ENCODE measurements around the gene TMEM179B.
"Not testable (repeated sequence)": the region's sequence is repeated elsewhere in the genome, so short reads cannot be mapped to it uniquely, and the experiment has no call there.

Gene TMEM179B

DNA sequence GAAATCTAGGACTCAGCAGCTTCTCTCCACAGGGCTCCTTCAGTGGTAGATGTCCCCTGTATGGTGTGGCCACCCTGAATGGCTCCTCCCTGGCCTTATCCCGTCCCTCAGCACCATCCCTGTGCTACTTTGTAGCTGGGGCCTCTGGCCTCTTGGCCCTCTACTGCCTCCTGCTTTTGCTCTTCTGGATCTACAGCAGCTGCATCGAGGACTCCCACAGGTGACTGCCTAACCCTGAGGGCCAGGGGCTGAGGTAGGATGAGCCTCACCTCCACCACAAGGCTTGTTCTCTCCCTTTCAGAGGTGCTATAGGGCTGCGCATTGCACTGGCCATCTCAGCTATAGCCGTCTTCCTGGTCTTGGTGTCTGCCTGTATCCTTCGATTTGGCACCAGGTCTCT, 1.8 kb downstream of the TMEM179B start:
- in situ Hi-C loops (cut with MboI; ENCODE audit: low sequenced_read_pairs), result no loop called here

DNA sequence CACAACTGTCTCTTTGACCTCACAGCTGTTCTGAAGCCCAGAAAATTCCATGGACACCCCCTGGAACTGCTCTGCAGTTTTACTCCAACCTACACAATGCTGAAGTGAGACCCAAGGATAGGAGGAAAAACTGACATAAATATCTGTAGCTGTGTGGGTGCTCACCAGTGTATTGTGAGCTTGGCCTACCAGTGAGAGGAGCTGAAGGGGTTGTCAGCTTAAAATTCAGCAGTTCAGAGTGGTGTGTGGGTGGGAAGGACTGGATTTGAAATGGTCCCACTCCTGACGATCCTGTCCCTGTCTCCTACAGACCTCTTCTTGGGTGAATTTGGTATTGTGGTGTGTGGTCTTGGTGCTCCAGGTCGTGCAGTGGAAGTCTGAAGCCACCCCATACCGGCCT, 2.4 kb downstream of the TMEM179B start:
- in situ Hi-C loops (cut with MboI; ENCODE audit: low sequenced_read_pairs), result no loop called here

DNA sequence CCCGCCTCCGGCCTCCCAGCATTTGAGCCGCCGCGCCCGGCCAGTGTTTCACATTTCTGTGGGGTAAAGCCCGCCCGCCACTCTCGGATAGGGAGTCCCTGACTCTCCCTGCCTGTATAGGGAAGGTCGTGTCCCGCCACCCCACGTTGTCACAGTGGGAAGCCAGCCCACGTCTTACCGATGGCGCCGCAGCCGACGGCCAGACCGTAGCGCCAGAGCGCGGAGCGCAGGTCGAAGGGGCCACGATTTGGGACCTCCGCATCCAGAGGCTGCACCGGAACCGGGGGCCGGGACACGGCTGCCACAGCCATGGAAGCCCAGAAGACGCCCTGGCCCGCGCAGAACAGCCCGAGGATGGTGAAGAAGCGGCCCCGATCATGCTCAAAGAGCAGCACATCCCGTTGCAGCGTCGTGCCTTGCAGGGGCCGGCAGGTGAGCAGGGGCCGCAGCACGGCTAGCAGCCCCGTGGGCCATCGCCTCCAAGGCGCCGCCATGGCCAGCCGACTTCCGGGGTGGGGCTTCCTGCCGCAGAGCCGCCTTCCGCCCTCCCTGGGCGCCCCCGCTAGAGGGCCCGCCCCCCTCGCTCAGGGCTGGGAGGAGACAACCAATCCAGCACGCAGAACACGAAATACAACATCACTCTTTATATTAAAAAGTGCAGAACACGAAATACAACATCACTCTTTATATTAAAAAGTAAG, 4.4 kb downstream of the TMEM179B start, which contains the start of gene TMEM223:
Gene TMEM223 (minus strand): TSS at position 506 of the 701 bp plus-strand sequence. CDS start 12 bp downstream, at position 494.
- in situ Hi-C loops (cut with MboI; ENCODE audit: low sequenced_read_pairs), result no loop called here

DNA sequence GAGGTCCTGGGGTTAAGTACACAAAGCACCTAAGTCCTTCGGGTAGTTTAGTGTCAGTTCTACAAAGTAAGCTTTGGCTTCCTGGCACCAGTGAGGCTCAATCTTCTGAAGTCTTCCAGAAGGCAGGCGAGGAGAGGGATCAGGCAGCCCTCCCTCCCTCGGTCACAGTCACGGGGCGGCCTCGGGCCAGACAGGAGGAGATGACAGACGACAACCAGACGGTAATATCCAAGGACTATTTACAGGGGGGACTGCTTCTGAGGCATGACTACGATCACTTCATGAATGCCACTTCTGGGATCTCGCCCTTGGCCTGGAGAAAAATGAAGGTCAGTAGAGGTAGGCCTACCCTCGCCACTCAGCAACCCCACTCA, 5.0 kb downstream of the TMEM179B start:
- in situ Hi-C loops (cut with MboI; ENCODE audit: low sequenced_read_pairs), result no loop called here

DNA sequence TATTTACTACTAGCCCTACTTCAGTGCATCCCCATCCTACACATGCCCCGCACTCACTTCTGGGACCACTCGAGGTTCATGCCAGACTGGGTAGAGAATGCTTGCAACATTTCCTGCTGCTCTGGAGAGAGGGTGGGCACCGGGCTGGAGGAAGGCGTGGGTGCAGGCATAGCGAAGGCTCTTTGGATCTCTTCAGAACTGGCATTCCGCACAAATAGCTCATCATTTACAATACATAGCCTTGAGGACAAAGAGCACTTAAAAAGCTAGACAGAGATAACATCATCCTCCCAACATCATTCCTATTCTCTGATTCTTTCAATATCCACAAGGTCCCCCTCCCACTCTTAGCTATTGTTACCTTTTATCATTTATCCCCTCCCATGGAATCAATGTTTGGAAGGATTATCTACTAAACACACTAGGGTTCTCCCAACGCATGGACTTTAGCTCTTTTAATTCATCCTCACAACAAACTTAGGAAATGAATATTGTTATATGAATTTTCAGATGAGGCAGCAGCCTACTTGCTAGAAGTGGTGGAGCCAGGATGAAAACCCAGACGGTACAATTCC, 7.1 kb downstream of the TMEM179B start:
- in situ Hi-C loops (cut with MboI; ENCODE audit: low sequenced_read_pairs), result no loop called here

DNA sequence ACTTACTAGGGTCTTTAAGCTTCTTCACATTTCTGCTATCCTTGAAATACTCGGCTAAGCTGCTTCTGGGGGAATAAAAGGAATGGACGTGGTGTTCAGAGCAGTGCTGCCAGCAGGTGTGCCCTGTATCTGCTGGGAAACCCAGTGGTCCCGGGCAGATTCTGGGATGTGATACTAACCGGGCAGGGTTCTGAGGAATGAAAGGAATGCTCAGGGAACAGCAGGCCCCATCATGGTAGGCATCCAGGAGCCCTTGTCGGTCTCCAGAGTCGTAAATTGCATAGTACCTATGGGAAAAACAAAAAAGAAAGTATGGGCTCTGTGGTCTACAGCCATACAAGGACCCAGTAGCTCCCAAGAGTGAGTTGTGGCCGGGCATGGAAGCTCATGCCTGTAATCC, 9.1 kb downstream of the TMEM179B start:
- in situ Hi-C loops (cut with MboI; ENCODE audit: low sequenced_read_pairs), result no loop called here

DNA sequence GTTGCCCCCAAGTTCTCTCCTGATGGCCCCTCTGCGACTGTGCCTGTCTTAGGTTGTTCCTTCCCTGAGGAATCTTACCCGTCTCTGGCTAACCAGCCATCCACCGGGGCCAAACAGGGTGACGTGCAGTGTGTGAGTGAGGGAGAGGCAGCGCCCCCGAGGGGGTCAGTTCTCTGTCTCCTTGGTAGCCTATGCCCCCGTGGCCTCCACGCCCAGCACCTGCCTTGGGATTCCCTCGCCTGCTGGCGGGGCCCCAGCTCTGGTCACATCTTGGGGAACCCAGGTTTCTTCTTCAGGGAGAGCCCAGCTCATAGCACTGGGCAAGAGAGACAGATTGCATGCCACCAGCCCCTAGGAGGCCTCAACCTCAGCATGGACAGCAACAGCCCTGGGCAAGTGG, 12.3 kb downstream of the TMEM179B start:
- in situ Hi-C loops (cut with MboI; ENCODE audit: low sequenced_read_pairs), result no loop called here

DNA sequence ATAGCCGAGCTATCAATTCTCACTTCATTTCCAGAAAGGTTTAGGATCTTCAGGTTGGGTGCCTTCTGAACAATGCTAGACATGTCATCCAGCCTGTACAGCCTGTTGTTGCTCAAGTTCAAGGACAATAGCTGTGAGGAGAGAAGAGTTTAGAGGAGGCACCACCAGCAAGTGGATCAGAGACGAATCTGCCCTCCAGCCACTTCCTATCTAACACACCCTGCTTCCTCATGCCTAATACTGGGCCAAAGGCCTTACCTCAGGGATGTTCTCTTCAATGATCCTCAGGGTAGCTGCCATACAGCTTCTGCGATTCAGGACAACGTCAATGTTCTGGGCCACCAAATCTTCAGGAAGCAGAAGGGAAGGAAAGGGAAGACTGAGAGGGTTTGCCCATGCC, 13.9 kb downstream of the TMEM179B start:
- in situ Hi-C loops (cut with MboI; ENCODE audit: low sequenced_read_pairs), result no loop called here

DNA sequence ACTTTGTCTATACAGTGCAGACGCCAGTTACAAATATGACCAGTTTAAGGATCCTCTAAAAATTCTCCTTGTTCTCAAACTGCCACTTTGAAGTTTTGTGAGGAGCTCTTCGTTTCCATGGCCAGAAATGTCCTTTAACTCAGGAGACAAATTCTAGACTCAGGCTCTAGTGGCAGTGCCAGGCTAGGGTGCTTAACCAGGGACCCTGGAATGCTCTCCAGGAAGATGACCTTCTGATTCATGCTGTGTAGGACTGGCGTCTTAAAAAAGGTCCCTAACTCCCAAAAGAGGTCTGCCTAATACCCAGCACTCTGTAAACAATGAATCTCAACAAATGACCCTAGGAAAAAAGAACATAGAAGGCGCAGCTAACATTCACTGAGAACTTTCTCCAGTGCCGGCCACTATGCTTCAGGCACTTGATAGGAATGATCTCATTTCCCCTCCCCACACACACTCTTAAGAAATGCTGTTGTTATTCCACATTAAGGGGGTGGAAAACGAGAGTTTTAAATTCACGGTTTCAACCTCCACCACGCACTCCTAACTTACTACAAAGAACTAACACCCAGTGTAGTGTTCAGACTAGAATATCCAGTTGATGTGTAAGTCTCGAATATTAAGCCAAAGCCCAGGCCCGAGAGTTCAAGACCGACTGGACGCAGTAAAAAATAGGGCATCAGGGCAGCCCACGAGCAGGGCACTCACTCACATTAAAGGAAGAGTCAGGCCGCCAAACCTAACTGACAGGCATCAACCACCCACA, 17.3 kb downstream of the TMEM179B start:
- in situ Hi-C loops (cut with MboI; ENCODE audit: low sequenced_read_pairs), result no loop called here

DNA sequence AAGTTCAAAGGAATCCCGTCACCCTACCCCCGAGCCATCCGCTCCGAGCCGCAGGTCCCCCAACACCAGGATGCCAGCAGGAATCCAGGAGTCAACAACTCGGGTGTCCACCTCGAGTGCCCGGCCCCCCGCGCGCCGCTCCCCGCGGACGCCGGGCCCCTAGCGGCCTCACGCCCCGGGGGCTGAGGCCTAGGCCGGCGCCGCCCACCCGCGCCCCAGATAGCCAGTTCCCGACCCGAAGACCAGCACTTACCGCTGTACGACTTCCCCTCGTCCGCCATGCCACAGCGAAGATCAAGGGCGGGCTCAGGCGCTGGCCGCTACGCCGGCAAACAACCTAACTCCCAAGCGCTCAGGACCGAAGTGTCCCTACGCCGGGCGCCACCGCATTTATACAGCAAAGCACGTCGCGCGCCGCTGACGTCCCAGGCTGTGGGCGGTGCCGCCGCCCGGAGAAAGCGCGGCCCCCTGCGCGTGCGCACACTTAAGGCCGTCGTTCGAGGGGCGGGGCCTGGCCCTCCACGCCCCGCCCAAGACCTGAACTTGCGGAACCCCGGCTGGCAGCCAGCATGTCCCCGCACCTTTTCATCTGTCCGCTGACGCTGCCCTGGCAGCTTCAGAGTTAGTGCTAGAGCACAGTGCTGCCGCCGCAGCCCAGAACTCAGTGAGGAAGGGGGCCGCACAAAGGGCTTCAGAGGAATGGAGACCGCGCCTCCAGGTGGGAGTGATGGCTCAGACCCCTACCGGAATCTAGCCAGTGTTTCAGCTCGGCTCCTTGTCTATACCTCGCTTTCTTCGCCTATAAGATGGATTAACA, 18.1 kb downstream of the TMEM179B start, which contains the start of gene NXF1:
Gene NXF1 (minus strand): TSS at position 365 of the 817 bp plus-strand sequence. CDS start 84 bp downstream, at position 281.
- in situ Hi-C loops (cut with MboI; ENCODE audit: low sequenced_read_pairs), result no loop called here

DNA sequence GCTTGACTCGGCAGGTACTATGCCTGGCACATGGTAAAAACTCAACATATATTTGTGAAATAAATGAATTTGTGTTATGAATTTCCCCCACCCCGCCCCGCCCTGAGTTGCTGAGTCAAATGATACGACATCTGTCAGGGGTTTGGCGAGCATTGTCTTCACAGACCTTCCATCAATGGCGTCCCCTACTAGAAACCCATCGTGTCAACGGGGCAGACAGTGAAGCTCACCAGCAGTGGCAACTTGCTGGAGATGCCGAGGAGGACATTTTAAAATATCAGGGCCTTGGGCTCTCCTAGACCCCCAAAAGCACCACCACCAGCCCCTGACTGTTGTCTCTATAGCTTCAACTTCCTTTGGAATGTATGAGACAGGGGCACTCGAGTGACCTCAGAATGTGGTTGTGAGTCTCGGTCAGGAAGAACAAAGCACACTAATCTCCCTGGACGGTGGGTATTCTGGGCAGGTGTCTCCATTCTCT, 18.8 kb downstream of the TMEM179B start:
- in situ Hi-C loops (cut with MboI; ENCODE audit: low sequenced_read_pairs), result no loop called here

DNA sequence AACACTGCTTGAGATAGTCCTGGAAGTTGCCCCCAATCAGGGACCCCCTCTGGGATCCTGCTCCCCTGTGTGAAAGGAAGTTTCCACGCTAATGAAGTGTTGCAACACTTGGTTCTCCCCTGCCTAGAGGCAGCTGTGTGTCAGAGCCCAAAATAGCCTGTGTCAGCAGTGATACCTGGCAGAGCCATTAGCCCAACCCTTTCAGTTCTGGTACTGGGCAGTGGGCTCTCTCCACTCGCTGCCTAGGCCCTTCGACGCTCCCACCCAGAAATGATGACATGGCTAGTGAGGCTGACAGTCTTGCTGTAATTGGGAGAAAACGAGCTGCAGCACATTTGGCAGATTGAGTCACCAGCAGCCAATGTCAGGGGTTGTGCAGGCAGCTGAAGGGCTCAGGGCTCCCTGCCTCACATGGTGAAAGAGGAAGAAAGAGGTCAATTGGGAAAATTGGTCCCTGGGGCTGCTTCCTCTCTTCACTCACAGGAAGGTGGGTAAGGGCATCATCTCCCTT, 19.5 kb downstream of the TMEM179B start:
- in situ Hi-C loops (cut with MboI; ENCODE audit: low sequenced_read_pairs), result no loop called here

DNA sequence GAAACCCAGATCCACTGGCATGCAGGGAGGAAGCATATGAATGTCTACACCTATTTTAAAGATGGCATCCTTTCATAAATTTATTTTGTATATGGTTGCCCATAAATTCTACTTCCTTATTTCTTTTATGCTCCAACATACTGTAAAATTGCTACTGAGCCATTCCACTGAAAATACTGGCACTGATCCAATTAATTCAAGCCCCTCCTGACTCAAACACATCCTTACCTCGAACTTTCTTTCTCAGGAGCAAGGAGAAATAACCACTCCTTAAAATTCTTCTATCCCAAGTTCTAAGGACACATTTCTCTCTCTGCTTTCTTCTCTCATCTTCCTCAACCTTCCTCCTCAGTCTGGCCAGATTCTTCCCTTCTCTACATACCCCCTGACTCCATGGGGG, 23.5 kb downstream of the TMEM179B start:
- in situ Hi-C loops (cut with MboI; ENCODE audit: low sequenced_read_pairs), result no loop called here

DNA sequence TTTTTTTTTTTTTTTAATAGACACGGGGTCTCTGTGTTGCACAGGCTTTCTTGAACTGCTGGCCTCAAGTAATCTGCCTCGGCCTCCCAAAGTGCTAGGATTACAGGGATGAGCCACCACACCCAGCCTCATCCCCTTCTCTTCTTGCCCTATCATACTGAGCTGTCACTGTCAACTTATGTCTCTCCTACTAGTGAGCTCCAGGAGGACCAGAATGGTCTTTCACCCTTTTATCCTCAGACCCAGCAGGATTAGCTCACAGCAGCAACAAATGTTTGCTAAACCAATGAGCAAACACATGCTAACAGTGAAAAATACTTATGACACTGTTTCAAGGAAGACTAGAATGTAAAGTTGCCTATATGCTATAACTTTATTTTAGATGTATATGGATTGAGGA, 24.5 kb downstream of the TMEM179B start:
- in situ Hi-C loops (cut with MboI; ENCODE audit: low sequenced_read_pairs), result no loop called here

DNA sequence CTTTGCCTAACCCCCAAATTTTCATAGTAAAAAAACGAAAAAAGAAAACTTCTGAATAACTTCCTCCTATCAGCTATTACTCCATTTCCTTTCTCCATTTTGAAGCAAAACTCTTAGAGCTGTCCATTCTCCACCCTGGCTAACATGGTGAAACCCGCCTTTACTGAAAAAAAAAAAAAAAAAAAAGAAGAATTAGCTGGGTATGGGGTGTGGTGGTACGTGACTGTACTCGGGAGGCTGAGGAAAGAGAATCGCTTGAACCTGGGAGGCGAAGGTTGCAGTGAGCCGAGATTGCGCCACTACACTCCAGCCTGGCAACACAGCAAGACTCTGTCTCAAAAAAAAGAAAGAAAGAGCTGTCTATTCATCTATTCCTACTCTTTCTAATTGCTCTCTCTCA, 29.4 kb downstream of the TMEM179B start:
- in situ Hi-C loops (cut with MboI; ENCODE audit: low sequenced_read_pairs), result no loop called here

DNA sequence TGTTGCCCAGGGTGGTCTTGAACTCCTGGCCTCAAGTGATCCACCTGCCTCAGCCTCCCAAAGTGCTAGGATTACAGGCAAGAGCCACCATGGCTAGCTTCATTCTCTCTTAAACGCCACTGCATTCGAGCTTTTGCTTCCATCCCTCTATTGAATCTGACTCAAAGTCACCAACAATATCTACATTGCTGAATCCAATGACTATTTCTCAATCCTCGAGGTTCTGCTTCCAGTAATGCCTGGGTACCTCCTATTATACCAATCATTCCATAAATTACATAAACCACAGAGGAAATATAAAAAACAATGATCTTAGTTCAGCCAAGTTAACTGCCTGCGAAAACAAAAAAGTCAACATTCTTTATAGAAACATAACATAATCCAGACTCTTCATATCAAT, 29.9 kb downstream of the TMEM179B start:
- in situ Hi-C loops (cut with MboI; ENCODE audit: low sequenced_read_pairs), result no loop called here

DNA sequence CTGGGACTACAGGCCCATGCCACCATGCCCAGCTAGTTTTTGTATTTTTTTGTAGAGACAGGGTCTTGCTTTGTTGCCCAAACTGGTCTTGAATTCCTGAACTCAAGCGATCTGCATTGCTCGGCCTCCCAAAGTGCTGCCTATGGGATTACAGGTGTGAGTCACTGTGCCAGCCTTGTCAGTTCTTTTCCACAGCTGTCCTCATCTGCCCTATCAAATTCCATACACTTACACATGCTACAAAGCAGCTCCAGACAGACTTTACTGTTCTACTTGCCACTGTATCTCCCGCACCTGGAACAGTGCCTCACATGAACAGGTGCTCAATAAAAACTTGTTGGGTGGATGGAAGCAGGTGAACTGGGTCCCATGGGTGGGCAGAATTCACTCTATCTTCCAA, 36.5 kb downstream of the TMEM179B start:
- in situ Hi-C loops (cut with MboI; ENCODE audit: low sequenced_read_pairs), result no loop called here

DNA sequence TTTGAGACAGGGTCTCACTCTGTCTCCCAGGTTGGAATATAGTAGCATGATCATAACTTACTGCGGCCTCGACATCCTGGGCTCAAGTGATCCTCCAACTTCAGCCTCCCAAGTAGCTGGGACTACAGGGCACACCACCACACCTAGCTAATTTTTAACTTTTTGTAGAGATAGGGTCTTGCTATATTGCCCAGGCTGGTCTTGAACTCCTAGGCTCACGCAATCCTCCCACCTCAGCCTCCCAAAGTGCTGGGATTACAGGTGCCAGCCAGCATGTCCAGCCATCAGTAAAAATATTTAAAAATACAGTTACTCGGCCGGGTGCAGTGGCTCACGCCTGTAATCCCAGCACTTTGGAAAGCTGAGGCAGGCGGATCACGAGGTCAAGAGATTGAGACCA, 40.9 kb downstream of the TMEM179B start:
- in situ Hi-C loops (cut with MboI; ENCODE audit: low sequenced_read_pairs), result not testable (repeated sequence)

DNA sequence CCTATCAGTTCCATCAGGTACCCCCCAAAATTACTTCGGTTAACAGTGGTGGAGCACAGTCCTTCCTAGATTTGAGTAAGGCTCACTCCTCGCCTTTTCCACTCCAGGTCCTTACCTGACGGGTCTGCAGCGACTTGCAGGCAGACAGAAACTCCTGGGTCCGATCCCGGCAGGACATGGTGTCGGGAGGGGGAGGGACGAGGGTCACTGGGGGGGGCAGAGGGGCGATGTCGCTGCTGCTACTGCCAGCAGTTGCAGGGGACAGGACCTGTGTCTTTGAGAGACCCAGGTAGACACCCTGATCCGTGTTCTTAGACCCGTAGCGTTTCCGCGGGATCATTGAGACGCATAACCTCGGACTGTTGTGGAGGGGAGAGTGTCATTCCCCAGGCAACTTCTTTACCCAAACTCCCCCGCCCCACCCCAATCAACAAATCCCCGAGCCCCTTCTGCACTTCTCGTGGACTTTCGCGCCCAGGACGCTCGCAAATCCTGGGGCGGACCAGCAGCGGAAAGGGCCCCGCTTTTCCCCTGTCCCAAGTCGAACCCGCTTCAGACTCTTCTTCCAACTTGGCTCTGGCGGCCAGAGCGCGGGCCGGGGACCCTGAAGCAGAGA, 43.8 kb downstream of the TMEM179B start:
- in situ Hi-C loops (cut with MboI; ENCODE audit: low sequenced_read_pairs), result no loop called here

Data from hTERT RPE-1 (cell line).